ENCODE data around the gene ZBTB49. TPM values are rescaled to one million over a fixed set of nuclear protein-coding genes. Genes with fewer than 3 reads are reported as not detected.

ZBTB49 gene
- total and polyA plus RNA-seq, 2 of the 4 experiments (the other 2 are of a cell fraction): 3.2 to 4.8 TPM

DNA sequence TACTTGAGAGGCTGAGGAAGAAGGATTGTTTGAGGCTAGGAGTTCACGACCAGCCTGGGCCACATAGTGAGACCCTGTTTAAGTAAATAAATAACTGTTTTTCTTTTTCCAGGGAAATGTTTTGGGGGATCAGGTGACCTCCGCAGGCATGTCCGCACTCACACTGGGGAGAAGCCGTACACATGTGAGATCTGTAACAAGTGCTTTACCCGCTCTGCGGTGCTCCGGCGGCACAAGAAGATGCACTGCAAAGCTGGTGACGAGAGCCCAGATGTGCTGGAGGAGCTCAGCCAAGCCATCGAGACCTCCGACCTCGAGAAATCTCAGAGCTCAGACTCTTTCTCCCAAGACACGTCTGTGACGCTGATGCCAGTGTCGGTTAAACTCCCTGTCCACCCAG, 30.5 kb downstream of the ZBTB49 start:
- TF ChIP-seq MXI1 (IDR thresholded peaks at IDR 0.05; ENCODE audit: borderline replicate concordance, low read depth, low read length) (no peak), POLR2A (IDR thresholded peaks at IDR 0.05; ENCODE audit: low read depth, low read length) (no peak), MAFK (IDR thresholded peaks at IDR 0.05; ENCODE audit: low read depth, low read length) (no peak), RAD21 (IDR thresholded peaks at IDR 0.05; ENCODE audit: low read length) (no peak), BHLHE40 (IDR thresholded peaks at IDR 0.05; ENCODE audit: low read depth, low read length) (no peak), SMC3 (IDR thresholded peaks at IDR 0.05; ENCODE audit: low read depth, low read length) (no peak), RCOR1 (IDR thresholded peaks at IDR 0.05; ENCODE audit: insufficient replicate concordance, low read length) (no peak), NFE2L2 (IDR thresholded peaks at IDR 0.05; ENCODE audit: low read depth, low read length) (no peak), FOS (IDR thresholded peaks at IDR 0.05; ENCODE audit: low read depth, low read length) (no peak), RFX5 (IDR thresholded peaks at IDR 0.05; ENCODE audit: low read depth, low read length) (no peak), CEBPB (IDR thresholded peaks at IDR 0.05; ENCODE audit: low read depth, low read length) (no peak), MAZ (IDR thresholded peaks at IDR 0.05; ENCODE audit: borderline replicate concordance, low read depth, low read length) (no peak), CHD1 (IDR thresholded peaks at IDR 0.05; ENCODE audit: low read depth, low read length) (no peak)
- TF ChIP-seq, protein P1, sequence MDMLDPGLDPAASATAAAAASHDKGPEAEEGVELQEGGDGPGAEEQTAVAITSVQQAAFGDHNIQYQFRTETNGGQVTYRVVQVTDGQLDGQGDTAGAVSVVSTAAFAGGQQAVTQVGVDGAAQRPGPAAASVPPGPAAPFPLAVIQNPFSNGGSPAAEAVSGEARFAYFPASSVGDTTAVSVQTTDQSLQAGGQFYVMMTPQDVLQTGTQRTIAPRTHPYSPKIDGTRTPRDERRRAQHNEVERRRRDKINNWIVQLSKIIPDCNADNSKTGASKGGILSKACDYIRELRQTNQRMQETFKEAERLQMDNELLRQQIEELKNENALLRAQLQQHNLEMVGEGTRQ (IDR thresholded peaks at IDR 0.05; ENCODE audit: low read depth, low read length): no peak
- TF ChIP-seq, protein P2, sequence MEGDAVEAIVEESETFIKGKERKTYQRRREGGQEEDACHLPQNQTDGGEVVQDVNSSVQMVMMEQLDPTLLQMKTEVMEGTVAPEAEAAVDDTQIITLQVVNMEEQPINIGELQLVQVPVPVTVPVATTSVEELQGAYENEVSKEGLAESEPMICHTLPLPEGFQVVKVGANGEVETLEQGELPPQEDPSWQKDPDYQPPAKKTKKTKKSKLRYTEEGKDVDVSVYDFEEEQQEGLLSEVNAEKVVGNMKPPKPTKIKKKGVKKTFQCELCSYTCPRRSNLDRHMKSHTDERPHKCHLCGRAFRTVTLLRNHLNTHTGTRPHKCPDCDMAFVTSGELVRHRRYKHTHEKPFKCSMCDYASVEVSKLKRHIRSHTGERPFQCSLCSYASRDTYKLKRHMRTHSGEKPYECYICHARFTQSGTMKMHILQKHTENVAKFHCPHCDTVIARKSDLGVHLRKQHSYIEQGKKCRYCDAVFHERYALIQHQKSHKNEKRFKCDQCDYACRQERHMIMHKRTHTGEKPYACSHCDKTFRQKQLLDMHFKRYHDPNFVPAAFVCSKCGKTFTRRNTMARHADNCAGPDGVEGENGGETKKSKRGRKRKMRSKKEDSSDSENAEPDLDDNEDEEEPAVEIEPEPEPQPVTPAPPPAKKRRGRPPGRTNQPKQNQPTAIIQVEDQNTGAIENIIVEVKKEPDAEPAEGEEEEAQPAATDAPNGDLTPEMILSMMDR (conservative IDR thresholded peaks at IDR 0.05; ENCODE audit: low read depth, low read length): no peak
- TF ChIP-seq, protein P3, sequence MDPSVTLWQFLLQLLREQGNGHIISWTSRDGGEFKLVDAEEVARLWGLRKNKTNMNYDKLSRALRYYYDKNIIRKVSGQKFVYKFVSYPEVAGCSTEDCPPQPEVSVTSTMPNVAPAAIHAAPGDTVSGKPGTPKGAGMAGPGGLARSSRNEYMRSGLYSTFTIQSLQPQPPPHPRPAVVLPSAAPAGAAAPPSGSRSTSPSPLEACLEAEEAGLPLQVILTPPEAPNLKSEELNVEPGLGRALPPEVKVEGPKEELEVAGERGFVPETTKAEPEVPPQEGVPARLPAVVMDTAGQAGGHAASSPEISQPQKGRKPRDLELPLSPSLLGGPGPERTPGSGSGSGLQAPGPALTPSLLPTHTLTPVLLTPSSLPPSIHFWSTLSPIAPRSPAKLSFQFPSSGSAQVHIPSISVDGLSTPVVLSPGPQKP (IDR thresholded peaks at IDR 0.05; ENCODE audit: borderline replicate concordance, low read depth, low read length): no peak
- Histone ChIP-seq H2BK120ac (ENCODE audit: low read depth, low read length) (no peak overlapping the region), H2BK5ac (ENCODE audit: low read depth, low read length, poor library complexity, severe bottlenecking) (no peak overlapping the region), H2BK15ac (ENCODE audit: low read depth, low read length) (no peak overlapping the region), H4K91ac (ENCODE audit: insufficient read depth, low read depth, low read length) (no peak overlapping the region), H3K9me1 (ENCODE audit: insufficient read depth, low read length) (peaks cover 14% of the 10 kb centered on the region; the same call in 1 of the 2 replicates), H3K79me1 (ENCODE audit: low read depth in 1 of 2, low read length in 2 of 2) (no peaks in the 10 kb centered on the region), H4K8ac (ENCODE audit: low read depth in 2 of 2, low read length in 2 of 2) (no peak overlapping the region), H3K4me1 (ENCODE audit: control insufficient read depth, insufficient read depth, low read length) (peaks cover 5% of the 10 kb centered on the region; the same call in 1 of the 2 replicates), H3K4ac (ENCODE audit: low read depth, low read length) (no peak overlapping the region), H2AK5ac (ENCODE audit: low read depth, low read length) (no peak overlapping the region), H3K14ac (replicated peaks; ENCODE audit: low read depth, low read length) (no peak overlapping the region), H4K20me1 (ENCODE audit: insufficient read depth, low read length) (no peaks in the 10 kb centered on the region), H3K4me3 (ENCODE audit: insufficient read depth, low read depth, low read length) (no peak overlapping the region), H3K9me3 (ENCODE audit: control insufficient read depth, insufficient read depth, low read length) (no peaks in the 10 kb centered on the region), H4K5ac (ENCODE audit: low read depth, low read length) (no peak overlapping the region), H2BK20ac (ENCODE audit: low read depth, low read length) (no peak overlapping the region), H3K56ac (ENCODE audit: extremely low read depth, insufficient read depth, low read length) (no peak overlapping the region), H3K36me3 (ENCODE audit: control insufficient read depth, insufficient read depth, low read length) (peaks cover 34% of the 10 kb centered on the region), H3K23ac (ENCODE audit: low read depth, low read length) (no peak overlapping the region), H3K27ac (ENCODE audit: insufficient read depth, low read length) (no peak overlapping the region), H2AK9ac (replicated peaks; ENCODE audit: low read depth, low read length, poor library complexity) (no peak overlapping the region), H3K4me2 (ENCODE audit: low read depth, low read length) (no peak overlapping the region), H3K9ac (ENCODE audit: low read depth, low read length) (no peak overlapping the region), H3K18ac (ENCODE audit: low read depth, low read length) (no peak overlapping the region), H2AFZ (replicated peaks; ENCODE audit: low read length, poor library complexity) (no peak overlapping the region), H3K27me3 (ENCODE audit: control insufficient read depth, insufficient read depth, low read length) (no peaks in the 10 kb centered on the region)
- in situ Hi-C loops (cut with MboI; ENCODE audit: low sequenced_read_pairs) (no loop called here), intact Hi-C loops (cut with micrococcal nuclease) (no loop called here), dilution Hi-C loops (cut with HindIII; ENCODE audit: low sequenced_read_pairs, unreplicated experiment) (no loop called here)
- CTCF ChIA-PET: no interaction called here
- WGBS, 2 experiments (ENCODE audit: extremely low coverage in 2 of 2, insufficient read length in 1 of 2): 94% methylated on average over 10 of the region's 15 CpGs; no CpG with 5 or more reads in 1 of the 2 experiments
- DNase-seq (no peak), ATAC-seq (ENCODE audit: low read depth) (no peak)
- no TSS peak for BruUV-seq (replicated peaks)
- POLR2A ChIA-PET (ENCODE audit: unreplicated experiment): no interaction called here

Data from IMR-90 (cell line).